Measurements from ENCODE around the gene RPL32. TPM values are rescaled to one million over a fixed set of nuclear protein-coding genes. Genes with fewer than 3 reads are reported as not detected.
"Not testable (repeated sequence)": the region's sequence is repeated elsewhere in the genome, so short reads cannot be mapped to it uniquely, and the experiment has no call there.

RPL32 gene
- total RNA-seq, 1 donor from 2014 or later: 1,571 TPM

- DNase-seq (ENCODE audit: low spot score): peak; percentile 40
- Mint-ChIP-seq H3K36me3 (ENCODE audit: low read depth, unreplicated experiment) (no peaks in the 10 kb centered on the region), H3K4me1 (ENCODE audit: unreplicated experiment) (peaks cover 3% of the 10 kb centered on the region), H3K27me3 (ENCODE audit: unreplicated experiment) (peaks cover 6% of the 10 kb centered on the region), H3K27ac (ENCODE audit: unreplicated experiment) (no peak within 1 kb of the TSS), H3K9me3 (ENCODE audit: unreplicated experiment) (no peaks in the 10 kb centered on the region), H3K4me3 (ENCODE audit: unreplicated experiment) (peak within 1 kb of the TSS; percentile 76)
- TF ChIP-seq CTCF (IDR thresholded peaks at IDR 0.05; ENCODE audit: unreplicated experiment): no peak
Observed at GRCh38 chr3:12796171-12797123, 44.9 kb downstream of the RPL32 start, which contains the start of gene CAND2. Gene CAND2 (plus strand): TSS chr3:12796680. CDS start chr3:12796721, 41 bp downstream.

- no peak for TF ChIP-seq CTCF (IDR thresholded peaks at IDR 0.05; ENCODE audit: unreplicated experiment)
Observed at GRCh38 chr3:12793701-12794100, 47.7 kb downstream of the RPL32 start.

GRCh38 chr3:12791430-12791829, 49.9 kb downstream of the RPL32 start:
- H3K4me1 Mint-ChIP-seq (ENCODE audit: unreplicated experiment): peaks cover 3% of the 10 kb centered on the region
- DNase-seq (ENCODE audit: low spot score): no peak
- H3K27ac Mint-ChIP-seq (ENCODE audit: unreplicated experiment): no peak overlapping the region
- no peak overlapping the region for H3K4me3 Mint-ChIP-seq (ENCODE audit: unreplicated experiment)
- no peaks in the 10 kb centered on the region for H3K9me3 Mint-ChIP-seq (ENCODE audit: unreplicated experiment)
- H3K36me3 Mint-ChIP-seq (ENCODE audit: low read depth, unreplicated experiment): no peaks in the 10 kb centered on the region
- peaks cover 5% of the 10 kb centered on the region for H3K27me3 Mint-ChIP-seq (ENCODE audit: unreplicated experiment)
- TF ChIP-seq CTCF (IDR thresholded peaks at IDR 0.05; ENCODE audit: unreplicated experiment): no peak

More at GRCh38 chr3:12793701-12794100, 47.7 kb downstream of the RPL32 start:
- Mint-ChIP-seq H3K27me3 (ENCODE audit: unreplicated experiment) (peaks cover 7% of the 10 kb centered on the region), H3K4me3 (ENCODE audit: unreplicated experiment) (no peak overlapping the region), H3K36me3 (ENCODE audit: low read depth, unreplicated experiment) (no peaks in the 10 kb centered on the region), H3K4me1 (ENCODE audit: unreplicated experiment) (peaks cover 3% of the 10 kb centered on the region), H3K27ac (ENCODE audit: unreplicated experiment) (no peak overlapping the region), H3K9me3 (ENCODE audit: unreplicated experiment) (no peaks in the 10 kb centered on the region)
- DNase-seq (ENCODE audit: low spot score): no peak

GRCh38 chr3:12787967-12788690, 53.2 kb downstream of the RPL32 start:
- H3K4me1 Mint-ChIP-seq (ENCODE audit: unreplicated experiment): not testable (repeated sequence)

GRCh38 chr3:12787346-12787745, 54.0 kb downstream of the RPL32 start:
- not testable (repeated sequence) for H3K4me1 Mint-ChIP-seq (ENCODE audit: unreplicated experiment); H3K36me3 Mint-ChIP-seq (ENCODE audit: low read depth, unreplicated experiment); H3K4me3 Mint-ChIP-seq (ENCODE audit: unreplicated experiment); H3K27ac Mint-ChIP-seq (ENCODE audit: unreplicated experiment); H3K27me3 Mint-ChIP-seq (ENCODE audit: unreplicated experiment); H3K9me3 Mint-ChIP-seq (ENCODE audit: unreplicated experiment)
- peak; percentile 64 for DNase-seq (ENCODE audit: low spot score)

More at GRCh38 chr3:12787967-12788690, 53.2 kb downstream of the RPL32 start:
- not testable (repeated sequence) for H3K27ac Mint-ChIP-seq (ENCODE audit: unreplicated experiment); DNase-seq (ENCODE audit: low spot score); H3K9me3 Mint-ChIP-seq (ENCODE audit: unreplicated experiment); H3K27me3 Mint-ChIP-seq (ENCODE audit: unreplicated experiment); H3K36me3 Mint-ChIP-seq (ENCODE audit: low read depth, unreplicated experiment); H3K4me3 Mint-ChIP-seq (ENCODE audit: unreplicated experiment)

Measured in endothelial cell (in vitro differentiated cells).